ENCODE results near the gene TNK2. TPM values are rescaled to one million over a fixed set of nuclear protein-coding genes. Genes with fewer than 3 reads are reported as not detected.

TNK2 gene
- total and polyA plus RNA-seq, 2 donors (not counting 3 experiments of a cell fraction or from before 2014, with no cell fraction given): 18.6 to 71.6 TPM

- Histone ChIP-seq H4K20me1 (replicated peaks; ENCODE audit: control insufficient read depth, extremely low read depth, insufficient read depth, low read length) (no peaks in the 10 kb centered on the region), H3K4me1 (ENCODE audit: control insufficient read depth, extremely low read depth, insufficient read depth, low read length) (peaks cover 2% of the 10 kb centered on the region), H3K79me2 (ENCODE audit: control insufficient read depth, insufficient read depth, low read length) (no peaks in the 10 kb centered on the region), H3K9me1 (replicated peaks; ENCODE audit: control insufficient read depth, extremely low read depth, insufficient read depth, low read length) (no peaks in the 10 kb centered on the region), H3K9me3 (replicated peaks; ENCODE audit: control insufficient read depth, insufficient read depth, low read length) (no peaks in the 10 kb centered on the region), H3K27ac (ENCODE audit: insufficient read depth, low read depth, low read length) (no peak overlapping the region), H2AFZ (ENCODE audit: low read depth, low read length) (no peak overlapping the region), H3K4me3 (replicated peaks in 1 of 3; ENCODE audit: insufficient read depth in 1 of 3, low read depth in 1 of 3, low read length in 3 of 3) (no peak overlapping the region), H3K4me2 (ENCODE audit: insufficient read depth, low read length) (no peak overlapping the region), H3K36me3 (ENCODE audit: control insufficient read depth in 2 of 2, extremely low read depth in 1 of 2, insufficient read depth in 2 of 2, low read length in 2 of 2) (no peaks in the 10 kb centered on the region), H3K27me3 (ENCODE audit: control insufficient read depth in 2 of 2, insufficient read depth in 2 of 2, low read length in 2 of 2) (peaks cover 10 to 13% of the 10 kb centered on the region in 2 experiments), H3K9ac (replicated peaks; ENCODE audit: extremely low read depth, insufficient read depth, low read length) (no peak overlapping the region)
- no peak for DNase-seq (ENCODE audit: low read depth, low spot score)
- intact Hi-C loops (cut with micrococcal nuclease) (no loop called here), dilution Hi-C loops (cut with MboI; ENCODE audit: extremely low pct_ligation_motif_present, low sequenced_read_pairs) (no loop called here)
- no peak for FAIRE-seq
- ChIA-PET POLR2A (no interaction called here), CTCF (interaction anchor here (0.7 to 6.7 kb wide), 7 partner anchors 16 to 66 kb away, joined by 3 to 147 read pairs (median 20); no protein-coding TSS in a partner anchor)
- TF ChIP-seq EZH2 (IDR thresholded peaks at IDR 0.05; ENCODE audit: borderline replicate concordance, low read depth, low read length, severe bottlenecking): no peak
- no peak for TF ChIP-seq POLR2AphosphoS5 (IDR thresholded peaks at IDR 0.05; ENCODE audit: insufficient read depth, low read depth, low read length)
- TF ChIP-seq FOS (IDR thresholded peaks at IDR 0.05; ENCODE audit: borderline replicate concordance, insufficient read depth, low read length): no peak
- TF ChIP-seq MAX (IDR thresholded peaks at IDR 0.05; ENCODE audit: insufficient read depth, insufficient read length): no peak
- no peak for TF ChIP-seq MYC (IDR thresholded peaks at IDR 0.05; ENCODE audit: low read depth, low read length)
- TF ChIP-seq JUN (IDR thresholded peaks at IDR 0.05; ENCODE audit: borderline replicate concordance, insufficient read depth, insufficient read length, low read depth): no peak
- TF ChIP-seq CTCF (IDR thresholded peaks at IDR 0.05; ENCODE audit: extremely low read depth in 1 of 2, insufficient read depth in 1 of 2, low read depth in 1 of 2, low read length in 2 of 2): no peak
- no peak for TF ChIP-seq GATA2 (IDR thresholded peaks at IDR 0.05; ENCODE audit: insufficient read depth, insufficient read length, low read depth, low read length)
- no peak for TF ChIP-seq POLR2A (IDR thresholded peaks at IDR 0.05; ENCODE audit: low read depth, low read length)
- no TSS peak for BruUV-seq (replicated peaks)
Measured at GRCh38 chr3:195916291-195916690, 7.9 kb upstream of the TNK2 start.

Measured in endothelial cell of umbilical vein (primary cell).